GM21825 (cell line): ENCODE measurements around the gene MRPL12.
A peak's percentile ranks its signal among the peaks of the same experiment; 100 is the strongest.

ENCODE experiments used
- ATAC-seq: cut with Tn5 transposase; IDR thresholded peaks from one replicate; pipeline ENCODE4 v1.9.1; 2021; ENCODE audit warnings: mild to moderate bottlenecking, moderate library complexity; ENCODE audit not compliant: unreplicated experiment

MRPL12 gene

GRCh38 chr17:81682565-81683207 lies 20.5 kb upstream of the MRPL12 start:
- ATAC-seq, result no peak

DNA sequence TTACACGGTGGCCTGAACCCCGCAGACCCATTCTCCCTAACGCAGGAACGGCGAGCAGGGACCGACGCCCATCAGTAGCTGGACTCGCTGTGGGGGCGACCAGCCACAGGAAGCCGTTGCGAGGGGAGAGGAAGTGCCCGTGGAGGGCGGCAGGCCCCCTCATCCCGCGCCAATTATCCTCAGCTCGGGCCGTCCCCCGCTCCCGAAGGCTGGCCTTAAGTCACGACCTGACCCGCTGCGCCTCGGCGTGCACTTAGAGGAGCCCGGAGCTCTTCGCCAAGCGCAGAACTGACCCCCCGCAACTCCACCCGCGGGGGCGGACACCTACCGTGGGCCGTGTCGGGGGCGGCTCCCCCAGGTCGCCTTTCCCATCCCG lies 20.0 kb upstream of the MRPL12 start:
- ATAC-seq, result peak; percentile 4

DNA sequence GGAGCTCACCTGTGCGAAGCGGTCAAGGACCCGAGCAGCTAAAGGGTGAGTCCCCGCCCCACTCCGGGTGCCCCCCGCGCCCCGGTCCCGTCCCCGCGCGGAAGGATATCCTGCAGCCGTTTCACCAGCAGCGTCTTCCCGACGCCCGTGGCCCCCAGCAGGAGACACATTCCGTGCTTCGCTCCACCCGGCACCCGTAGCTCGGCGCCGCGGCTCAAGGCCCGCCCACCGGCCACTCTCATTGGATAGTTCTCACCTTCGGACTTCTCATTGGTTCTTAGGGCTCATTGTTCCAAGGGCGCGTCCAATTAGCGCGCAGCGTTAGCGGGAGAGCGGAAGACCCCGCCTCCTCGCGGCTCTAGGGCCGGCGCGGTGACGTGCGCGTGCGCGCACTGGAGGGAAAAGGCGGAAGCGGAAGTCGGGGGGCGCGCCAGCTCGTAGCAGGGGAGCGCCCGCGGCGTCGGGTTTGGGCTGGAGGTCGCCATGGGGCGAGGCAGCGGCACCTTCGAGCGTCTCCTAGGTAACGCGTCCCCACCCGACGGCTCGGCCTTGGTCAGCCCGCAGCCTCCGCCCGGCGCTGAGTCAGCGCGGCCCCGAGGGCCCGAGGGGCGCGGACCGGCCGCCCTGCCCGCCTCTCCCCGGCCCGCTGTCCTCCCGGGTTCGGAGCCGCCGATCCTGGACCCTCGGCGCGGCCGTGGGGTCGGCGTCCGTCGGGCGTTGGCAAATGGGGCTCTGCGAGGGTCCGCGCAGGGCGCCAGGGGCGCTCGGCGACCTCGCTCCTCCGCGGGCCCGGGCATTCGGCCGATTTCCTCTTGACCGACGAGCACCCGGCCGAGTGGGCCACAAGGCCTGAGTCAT lies 19.4 kb upstream of the MRPL12 start, which contains the start of the genes ARL16 and HGS:
Gene ARL16, minus strand, starts transcription at position 214 of the 858 bp plus-strand sequence. Its CDS starts 44 bp downstream, at position 170.
Gene HGS, plus strand, starts transcription at position 428 of the 858 bp plus-strand sequence. Its CDS starts 56 bp downstream, at position 484.
- ATAC-seq, result peak; percentile 83

GRCh38 chr17:81684442-81684911 lies 18.7 kb upstream of the MRPL12 start:
- ATAC-seq, result no peak

DNA sequence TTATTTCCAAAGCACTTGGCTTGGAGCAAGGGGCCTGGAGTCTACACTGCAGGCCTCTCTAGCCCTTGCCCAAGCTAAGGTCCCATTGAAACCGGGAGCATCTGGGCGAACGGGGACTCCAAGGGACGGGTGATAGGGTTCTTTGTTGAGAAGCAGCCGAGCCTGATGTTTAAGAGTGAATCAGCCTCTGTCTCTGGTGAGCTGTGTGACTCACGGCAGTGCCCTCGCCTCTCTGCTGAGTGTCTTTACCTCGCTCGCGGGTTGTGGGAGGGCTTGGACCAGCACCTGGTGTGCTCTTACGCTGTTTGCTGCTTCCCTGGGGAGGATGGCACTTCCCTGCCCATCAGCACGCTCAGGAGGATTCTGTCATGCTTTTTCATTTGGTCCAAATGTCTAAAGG lies 18.1 kb upstream of the MRPL12 start:
- ATAC-seq, result no peak

GRCh38 chr17:81686614-81687013 lies 16.6 kb upstream of the MRPL12 start:
- no peak for ATAC-seq

- no peak for ATAC-seq
These were observed 15.2 kb upstream of the MRPL12 start for GRCh38 chr17:81687770-81688541.

- no peak for ATAC-seq
These were observed 14.6 kb upstream of the MRPL12 start for GRCh38 chr17:81688616-81689015.

DNA sequence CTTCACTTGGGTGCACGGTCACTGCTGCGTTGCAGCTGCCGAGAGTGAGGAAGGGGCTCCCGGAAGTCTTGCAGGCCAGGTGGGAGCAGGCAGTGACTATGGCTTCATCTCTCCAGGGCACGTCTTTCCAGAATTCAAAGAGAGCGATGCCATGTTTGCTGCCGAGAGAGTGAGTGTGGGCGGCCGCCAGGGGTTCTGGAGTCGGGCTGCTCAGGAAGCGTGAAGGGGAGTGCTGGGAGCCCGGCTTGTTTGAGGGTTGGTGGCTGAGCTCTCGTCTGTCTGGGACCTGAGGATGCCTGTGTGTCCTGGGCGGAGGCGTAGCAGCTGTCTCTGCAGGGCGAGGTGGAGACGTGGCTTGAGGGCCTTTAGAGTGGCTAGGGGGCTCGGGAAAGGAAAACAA lies 13.1 kb upstream of the MRPL12 start:
- no peak for ATAC-seq

- no peak for ATAC-seq
These were observed 12.6 kb upstream of the MRPL12 start for GRCh38 chr17:81690549-81690948.

DNA sequence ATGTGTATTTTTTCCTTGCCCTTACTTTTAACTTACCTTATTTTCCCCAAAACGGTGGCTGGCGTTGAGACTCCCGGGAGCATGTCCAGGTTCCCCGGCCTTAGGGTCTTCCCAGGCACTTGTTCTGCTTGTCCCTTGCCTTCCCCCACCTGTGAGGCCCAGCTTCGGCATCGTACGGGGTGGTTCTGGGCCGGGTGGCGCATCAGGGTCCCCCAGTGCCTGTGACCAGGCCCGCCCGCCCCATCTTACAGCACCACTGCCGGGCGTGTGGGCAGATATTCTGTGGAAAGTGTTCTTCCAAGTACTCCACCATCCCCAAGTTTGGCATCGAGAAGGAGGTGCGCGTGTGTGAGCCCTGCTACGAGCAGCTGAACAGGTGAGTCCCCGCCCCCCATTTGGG lies 12.0 kb upstream of the MRPL12 start:
- no peak for ATAC-seq

- ATAC-seq, result no peak
These were observed 11.6 kb upstream of the MRPL12 start for GRCh38 chr17:81691608-81692007.

- ATAC-seq, result no peak
These were observed 9.5 kb upstream of the MRPL12 start for GRCh38 chr17:81693509-81694210.

- no peak for ATAC-seq
These were observed 8.4 kb upstream of the MRPL12 start for GRCh38 chr17:81694810-81695209.

GRCh38 chr17:81695211-81695610 lies 8.0 kb upstream of the MRPL12 start:
- no peak for ATAC-seq

DNA sequence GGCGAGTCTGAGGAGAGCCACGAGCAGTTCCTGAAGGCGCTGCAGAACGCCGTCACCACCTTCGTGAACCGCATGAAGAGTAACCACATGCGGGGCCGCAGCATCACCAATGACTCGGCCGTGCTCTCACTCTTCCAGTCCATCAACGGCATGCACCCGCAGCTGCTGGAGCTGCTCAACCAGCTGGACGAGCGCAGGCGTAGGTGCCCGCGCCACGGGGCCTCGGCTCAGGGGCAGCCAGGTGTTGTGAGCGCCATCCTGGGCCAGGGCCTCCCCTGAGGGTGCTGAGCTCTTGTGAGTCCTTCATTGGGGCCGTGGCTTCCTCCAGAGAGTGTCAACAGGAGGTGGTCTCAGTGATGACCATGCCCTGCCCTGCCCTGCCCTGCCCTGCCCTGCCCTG lies 7.4 kb upstream of the MRPL12 start:
- no peak for ATAC-seq

DNA sequence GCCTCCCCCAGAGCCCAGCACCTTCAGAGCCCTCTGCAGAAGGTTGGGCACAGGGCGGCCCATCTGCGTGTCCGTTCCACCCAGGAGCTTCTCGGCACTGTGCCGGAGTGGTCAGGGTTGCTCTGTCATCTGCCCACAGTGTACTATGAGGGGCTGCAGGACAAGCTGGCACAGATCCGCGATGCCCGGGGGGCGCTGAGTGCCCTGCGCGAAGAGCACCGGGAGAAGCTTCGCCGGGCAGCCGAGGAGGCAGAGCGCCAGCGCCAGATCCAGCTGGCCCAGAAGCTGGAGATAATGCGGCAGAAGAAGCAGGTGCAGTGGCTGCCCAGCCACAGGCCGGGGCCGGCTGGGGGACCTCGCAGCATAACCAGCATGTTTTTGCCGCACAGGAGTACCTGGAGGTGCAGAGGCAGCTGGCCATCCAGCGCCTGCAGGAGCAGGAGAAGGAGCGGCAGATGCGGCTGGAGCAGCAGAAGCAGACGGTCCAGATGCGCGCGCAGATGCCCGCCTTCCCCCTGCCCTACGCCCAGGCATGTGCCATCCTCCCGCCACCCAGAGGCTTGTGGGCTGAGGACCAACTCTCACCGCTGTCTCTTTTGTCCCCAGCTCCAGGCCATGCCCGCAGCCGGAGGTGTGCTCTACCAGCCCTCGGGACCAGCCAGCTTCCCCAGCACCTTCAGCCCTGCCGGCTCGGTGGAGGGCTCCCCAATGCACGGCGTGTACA lies 6.8 kb upstream of the MRPL12 start:
- ATAC-seq, result no peak

DNA sequence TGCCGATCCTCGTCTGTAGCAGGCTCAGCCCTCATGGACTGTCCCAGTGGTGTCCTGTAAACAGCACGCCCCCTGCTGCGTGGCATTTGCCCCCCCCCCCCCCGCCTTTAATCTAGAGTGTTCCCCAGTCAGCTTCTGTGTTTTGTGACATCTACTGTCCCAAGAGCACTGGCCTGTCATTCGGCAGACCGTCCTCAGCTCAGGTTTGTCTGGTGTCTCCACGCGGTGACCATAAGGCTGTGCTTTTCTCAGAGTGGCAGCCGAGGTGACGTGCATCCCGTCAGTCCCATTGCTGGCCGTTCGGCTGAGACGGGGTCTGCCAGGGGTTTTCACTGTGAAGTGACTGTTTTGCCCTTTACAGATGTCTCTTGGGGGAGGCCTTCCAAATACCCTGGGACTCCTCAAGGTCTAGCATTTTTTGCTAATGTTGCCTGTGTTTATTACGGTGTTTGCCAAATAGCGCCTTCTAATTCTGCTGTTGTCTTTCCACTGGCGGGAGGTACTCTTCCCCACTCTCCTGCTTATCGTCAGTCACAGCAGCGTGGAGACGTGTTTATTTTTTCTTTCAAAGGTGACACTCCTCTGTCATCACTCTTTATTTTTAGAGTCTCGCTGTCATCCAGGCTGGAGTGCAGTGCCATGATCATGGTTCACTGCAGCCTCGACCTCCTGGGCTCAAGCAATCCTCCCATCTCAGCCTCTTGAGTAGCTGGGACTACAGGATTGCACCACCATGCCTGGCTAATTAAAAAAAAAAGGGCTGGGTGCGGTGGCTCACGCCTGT lies 5.7 kb upstream of the MRPL12 start:
- no peak for ATAC-seq
